ENCODE measurements around the gene DGUOK.
A peak's percentile ranks its signal among the peaks of the same experiment; 100 is the strongest.
"Not testable (repeated sequence)": the region's sequence is repeated elsewhere in the genome, so short reads cannot be mapped to it uniquely, and the experiment has no call there.

Gene DGUOK

DNA sequence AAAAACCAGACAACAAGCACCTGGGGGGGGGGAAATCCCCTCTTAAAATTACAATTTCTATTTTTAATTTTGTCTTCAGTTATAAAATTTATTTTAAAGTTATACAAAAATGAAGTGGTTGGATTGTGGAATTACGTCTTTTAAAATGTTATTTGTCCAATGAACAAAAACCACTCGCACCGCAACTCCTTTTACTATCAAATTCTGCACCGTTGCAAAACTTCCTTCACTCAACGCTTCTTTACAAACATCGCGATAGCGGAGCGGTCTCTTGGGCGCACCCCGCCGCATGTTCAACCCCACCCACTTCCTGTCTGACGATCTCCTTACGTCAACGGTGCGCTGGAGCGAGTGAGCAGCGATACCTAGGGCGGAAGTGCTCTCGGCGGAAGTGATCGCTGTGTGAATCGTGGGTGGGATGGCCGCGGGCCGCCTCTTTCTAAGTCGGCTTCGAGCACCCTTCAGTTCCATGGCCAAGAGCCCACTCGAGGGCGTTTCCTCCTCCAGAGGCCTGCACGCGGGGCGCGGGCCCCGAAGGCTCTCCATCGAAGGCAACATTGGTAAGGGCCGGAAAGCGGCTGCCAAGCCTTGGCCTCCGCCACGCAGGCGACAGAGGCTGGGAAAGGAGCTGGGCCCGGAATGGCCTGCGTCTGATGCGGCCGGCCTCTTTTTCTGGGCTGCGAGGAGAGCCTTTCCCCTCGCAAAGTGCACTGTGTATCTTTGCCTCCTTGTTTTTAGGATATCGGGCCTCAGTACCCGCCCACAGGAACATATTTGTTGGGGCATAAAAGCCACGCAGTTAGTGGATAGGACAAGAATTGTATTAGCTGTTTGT, at the start of gene DGUOK:
TSS of gene DGUOK (plus strand) at position 388 of the 835 bp plus-strand sequence. CDS start at position 419, 31 bp downstream.
- peak; percentile 99 for DNase-seq (ENCODE audit: low read depth)

DNA sequence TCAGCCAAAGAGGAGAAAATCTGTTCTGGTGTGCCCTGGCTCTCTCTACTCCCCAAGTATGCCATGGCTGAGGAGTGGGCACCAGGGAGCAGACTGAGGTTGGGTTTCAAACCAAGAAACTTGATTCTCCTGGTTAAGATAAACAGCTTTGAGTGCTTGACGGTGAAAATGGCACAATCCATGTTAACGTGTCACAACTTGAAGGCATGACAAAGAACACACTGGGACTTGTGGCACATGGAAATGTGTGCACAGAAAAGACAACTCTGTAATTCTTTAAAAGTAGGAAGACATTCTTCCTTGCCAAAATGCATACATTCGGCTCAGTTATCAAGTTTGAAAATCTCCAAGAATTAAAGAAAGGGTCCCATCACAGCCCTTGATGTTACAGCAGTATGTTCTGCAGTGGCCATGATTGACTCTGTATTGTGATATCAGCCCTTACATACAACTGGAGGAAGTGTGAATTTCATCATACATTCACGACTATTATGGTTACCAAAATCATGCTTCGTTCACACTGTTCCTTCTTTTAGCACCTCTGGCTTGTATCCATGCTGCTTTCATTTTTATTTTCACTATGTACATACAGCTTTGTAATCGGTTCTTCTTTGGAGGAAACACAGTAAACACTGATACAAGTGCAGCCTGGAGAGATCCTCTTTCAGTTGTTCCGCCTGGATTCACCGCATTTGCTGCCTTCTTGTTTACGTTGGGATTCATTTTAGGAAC, 49.4 kb upstream of the DGUOK start:
- peak; percentile 9 for DNase-seq (ENCODE audit: low read depth)

DNA sequence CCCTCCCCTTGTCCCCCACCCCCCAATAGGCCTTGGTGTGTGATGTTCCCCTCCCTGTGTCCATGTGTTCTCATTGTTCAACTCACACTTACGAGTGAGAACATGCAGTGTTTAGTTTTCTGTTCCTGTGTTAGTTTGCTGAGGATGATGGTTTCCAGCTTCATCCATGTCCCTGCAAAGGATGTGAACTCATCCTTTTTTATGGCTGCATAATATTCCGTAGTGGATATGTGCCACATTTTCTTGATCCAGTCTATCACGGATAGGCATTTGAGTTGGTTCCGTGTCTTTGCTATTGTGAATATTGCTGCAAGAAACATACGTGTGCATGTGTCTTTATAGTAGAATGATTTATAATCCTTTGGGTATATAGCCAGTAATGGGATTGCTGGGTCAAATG, 48.7 kb upstream of the DGUOK start:
- DNase-seq (ENCODE audit: low read depth): not testable (repeated sequence)

DNA sequence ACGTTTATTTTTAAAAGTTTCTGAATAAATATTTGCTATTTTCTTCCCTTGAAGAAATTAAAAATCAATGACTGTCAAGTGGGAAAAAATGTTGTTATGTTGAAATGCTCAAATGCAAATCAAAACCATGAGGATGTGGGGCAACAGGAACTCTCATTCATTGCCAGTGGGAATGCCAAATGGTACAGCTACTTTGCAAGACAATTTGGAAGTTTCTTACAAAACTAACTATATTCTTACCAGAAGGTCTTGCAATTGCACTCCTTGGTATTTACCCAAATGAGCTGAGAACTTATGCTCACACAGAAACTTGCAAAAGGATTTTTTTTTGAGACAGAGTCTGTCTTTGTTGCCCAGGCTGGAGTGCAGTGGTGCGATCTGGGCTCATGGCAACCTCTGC, 41.3 kb upstream of the DGUOK start:
- peak; percentile 92 for DNase-seq (ENCODE audit: low read depth)

DNA sequence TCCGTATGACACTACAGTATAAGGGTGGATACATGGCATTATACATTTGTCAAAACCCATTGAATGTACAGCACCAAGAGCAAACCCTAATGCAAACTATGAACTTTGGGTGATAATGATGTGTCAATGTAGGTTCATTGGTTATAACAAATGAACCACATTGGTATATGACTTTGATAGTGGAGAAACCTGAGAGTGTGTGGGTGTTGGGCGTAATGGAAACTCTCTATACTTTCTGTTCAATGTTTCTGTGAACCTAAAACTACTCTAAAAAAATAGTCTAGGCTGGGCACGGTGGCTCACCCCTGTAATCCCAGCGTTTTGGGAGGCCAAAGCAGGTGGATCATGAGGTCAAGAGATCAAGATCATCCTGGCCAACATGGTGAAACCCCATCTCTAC, 40.3 kb upstream of the DGUOK start:
- DNase-seq (ENCODE audit: low read depth): no peak

DNA sequence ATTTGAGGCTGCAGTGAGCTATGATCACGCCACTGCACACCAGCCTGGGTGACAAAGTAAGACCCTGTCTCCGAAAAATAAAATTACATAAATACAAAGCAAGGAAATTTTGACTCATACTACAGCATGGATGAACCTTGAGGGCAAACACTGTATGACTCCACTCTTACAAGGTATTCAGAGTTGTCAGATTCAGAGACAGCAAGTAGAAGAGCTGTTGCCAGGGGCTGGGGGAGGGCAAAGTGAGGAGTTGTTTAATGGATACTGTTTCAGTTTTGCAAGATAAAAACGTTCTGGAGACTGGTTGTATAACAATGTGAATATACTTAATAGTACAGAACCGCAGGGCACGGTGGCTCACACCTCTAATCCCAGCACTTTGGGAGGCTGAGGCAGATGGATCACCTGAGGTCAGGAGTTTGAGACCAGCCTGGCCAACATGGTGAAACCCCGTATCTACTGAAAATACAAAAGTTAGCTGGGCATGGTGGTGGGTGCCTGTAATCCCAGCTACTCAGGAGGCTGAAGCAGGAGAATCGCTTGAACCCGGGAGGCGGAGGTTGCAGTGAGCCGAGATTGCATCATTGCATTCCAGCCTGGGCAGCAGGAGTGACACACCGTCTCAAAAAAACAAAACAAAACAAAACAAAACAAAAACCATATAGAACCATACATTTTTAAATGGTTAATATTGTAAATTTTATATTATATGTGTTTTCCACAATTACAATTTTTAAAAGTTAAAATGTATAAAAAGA, 38.9 kb upstream of the DGUOK start:
- DNase-seq (ENCODE audit: low read depth): not testable (repeated sequence)

DNA sequence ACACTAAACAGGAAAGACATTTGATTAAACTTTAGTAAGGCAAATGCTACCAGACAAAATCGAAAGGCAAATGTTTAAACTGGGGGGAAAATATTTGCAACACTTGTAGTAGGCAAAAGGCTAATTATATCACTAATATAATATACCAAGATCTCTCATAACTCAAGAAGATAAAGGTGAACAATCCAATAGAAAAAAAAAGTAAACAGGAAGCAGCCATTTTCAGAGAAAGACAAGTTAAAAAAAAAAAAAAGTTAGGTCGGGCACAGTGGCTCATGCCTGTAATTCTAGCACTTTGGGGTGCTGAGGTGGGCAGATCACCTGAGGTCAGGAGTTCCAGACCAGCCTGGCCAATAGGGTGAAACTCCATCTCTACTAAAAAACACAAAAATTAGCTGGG, 38.3 kb upstream of the DGUOK start:
- DNase-seq (ENCODE audit: low read depth): no peak

DNA sequence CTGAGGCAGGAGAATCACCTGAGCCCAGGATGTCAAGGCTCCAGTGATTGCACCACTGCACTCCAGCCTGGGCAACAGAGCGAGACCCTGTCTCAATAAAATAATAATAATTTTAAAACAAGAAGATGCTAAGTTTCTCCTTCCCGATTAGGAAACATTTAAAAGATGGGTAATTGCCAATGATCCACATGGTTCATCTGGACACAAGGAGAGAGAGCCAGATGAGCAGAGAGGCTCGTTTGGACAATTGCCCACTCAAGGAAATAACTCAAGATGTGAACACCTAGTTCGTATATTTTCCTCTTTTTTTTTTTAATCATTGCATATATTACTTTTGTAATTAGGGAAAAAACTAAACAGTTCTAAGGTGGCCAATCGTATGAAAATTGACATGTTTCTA, 37.5 kb upstream of the DGUOK start:
- no peak for DNase-seq (ENCODE audit: low read depth)

DNA sequence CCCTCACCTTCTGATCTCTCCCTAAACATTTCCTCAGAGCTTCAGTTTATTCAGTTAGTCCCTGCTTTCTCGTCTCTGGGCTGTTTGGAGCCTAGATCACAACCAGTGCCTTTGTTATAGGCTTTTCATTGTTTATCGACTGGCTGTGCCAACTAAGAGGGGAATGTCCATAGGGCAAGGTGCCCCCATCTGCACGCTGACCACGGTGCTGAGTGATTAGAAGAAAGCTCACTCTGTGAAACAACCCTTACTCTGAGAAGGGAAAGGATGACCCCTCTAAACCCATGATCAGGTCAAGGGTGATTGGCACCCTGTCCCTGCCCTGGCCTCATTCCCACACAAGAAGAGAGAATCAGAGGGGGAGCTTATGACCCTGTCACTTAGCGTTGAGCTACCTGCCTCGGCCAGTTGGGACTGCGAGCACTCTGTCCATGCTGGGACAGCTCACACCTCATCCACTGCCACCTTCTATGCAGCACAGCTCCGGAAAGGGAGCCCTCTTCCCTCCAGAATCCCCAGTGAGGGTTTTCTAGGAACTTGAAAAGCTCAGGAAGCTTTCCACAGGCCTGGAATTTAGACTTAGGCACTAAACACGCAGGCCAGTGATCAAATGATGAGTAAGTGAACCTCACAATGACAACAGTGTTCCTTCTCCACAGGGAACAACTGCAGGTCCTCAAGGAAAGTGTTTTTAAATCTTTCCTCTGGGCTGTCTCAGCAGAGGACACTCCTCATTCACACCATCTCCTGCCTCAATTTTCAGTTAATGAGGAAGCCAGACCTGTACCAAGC, 36.2 kb upstream of the DGUOK start:
- DNase-seq (ENCODE audit: low read depth): no peak

DNA sequence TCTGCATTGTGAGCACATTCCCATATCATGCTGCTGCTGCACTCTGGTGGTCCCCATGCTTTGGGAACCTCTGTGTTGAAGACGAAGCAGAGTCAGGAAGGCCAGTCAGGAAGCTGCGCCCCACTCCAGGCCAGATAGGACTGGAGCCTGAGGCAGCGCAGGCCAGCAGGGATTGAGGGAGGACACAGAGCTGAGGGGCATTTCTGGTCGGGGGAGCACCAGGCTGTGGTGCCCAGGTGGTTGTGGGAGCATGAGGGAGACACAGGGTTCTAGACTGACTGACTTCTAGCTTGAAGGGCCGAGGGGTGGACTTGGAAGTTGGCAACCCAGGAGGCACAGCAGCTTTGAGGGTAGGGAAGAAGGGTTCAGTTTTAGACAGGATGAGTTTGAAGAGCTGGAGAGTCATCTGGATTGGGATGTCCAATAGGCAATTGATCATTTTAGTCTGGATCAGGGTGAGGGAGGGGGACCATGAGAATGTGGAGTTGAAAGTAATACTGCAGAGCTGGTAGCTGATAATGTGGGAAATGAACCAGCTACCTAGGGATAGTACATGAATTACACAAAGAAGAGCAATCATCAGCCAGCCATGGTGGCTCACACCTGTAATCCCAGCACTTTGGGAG, 35.3 kb upstream of the DGUOK start:
- DNase-seq (ENCODE audit: low read depth): no peak

DNA sequence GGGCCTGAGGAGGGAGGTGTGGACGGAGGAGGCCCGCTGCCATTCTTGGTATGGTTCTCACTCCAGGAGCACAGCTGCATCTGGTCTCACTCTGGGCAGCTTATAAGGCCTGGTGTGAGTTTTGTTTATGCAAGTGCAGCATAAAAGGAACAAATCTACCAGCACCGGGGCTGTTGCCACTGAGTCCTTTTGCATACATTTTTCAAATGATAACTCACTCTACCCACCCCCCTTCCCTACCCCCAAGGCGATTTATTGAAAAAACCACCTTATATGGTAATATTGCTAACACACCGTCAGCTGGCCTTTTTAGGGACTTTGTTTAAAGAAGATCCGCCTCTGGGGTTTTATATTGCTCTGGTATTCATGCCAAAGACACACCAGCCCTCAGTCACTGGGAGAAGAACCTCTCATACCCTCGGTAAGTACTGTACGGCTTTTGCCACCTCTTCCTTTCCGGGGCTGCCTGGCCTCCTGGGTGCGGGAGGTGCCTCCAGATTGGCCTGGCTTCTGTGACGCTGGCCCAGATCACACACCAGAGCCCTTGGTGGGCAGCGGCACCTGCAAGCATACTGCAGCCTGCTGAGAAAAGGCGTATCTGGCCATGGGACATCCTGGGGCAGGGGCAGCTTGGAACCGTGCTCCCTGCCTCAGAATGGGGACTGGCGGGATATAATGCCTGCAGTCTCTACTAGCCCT, 33.9 kb upstream of the DGUOK start, which contains the start of gene ACTG2:
TSS of gene ACTG2 (plus strand) at position 378 of the 699 bp plus-strand sequence. CDS start 8,304 bp downstream, outside the sequence.
- peak; percentile 15 for DNase-seq (ENCODE audit: low read depth)

DNA sequence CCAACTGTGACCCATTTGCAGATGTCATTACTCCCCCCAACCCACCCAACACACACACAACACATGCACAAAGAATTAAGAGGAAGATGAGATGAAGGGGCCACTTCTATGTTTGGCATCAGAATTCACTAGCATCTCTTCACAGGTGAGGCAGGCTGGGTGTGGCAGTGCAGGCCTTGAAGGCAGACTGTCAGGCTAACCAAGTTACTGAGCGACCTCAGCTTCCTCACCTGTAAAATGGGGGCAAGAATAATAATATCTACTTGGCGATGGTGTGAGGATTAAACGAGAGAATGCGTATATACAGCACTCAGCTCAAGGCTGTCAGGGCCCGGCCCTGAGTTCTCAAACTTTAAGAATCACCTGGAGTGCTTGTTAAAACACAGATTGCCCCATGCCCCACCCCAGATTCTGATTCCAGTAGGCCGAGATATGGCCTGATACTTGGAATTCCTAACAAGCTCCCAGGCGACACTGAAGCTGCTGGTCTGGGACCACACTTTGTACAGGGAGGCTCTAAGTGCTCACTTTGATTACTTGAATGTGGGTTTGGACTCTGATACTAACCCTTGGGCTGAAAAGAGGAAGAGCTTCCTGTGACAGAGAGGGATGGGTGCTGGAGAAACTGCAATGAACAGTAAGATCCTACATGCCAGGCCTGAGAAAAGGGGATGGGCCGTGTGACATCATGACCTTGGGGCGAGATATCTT, 32.8 kb upstream of the DGUOK start:
- DNase-seq (ENCODE audit: low read depth): no peak

DNA sequence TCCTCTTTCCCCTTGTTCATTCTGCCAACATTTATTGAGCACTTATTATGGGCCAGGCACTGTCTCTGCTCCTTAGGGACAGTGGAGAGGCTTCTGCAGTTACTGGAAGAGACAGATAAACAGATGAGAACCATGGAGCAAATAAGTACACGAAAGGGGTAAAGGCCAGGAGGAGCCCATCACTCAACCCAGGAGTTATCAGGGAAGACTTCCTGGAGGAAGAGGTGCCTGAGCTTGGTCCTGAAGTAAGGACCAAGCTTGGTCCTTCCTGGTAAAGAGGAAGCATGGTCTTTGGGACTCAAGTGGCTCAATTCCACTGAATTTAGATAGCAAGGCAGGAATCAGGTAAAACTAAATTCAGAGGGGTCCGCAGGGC, 32.2 kb upstream of the DGUOK start:
- no peak for DNase-seq (ENCODE audit: low read depth)

DNA sequence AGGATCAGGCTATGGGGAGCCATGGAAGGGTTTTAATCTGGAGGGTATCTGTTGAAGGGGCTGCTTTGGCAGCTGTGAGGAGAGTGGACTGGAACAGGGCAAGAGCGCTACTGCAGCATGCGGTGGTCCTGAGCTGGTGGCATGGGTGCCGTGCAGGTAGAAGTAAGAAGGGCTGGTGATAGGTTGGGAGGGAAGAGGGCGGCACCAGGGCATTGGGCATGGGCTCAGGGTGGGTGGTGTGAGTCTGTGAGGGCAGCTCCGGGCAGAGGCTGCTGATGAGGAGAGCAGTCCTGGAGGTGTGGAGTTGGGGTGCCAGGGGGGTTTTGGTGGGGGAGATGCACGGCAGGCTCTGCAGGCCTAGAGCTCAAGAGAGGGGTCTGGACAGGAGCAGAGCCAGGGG, 31.8 kb upstream of the DGUOK start:
- no peak for DNase-seq (ENCODE audit: low read depth)

DNA sequence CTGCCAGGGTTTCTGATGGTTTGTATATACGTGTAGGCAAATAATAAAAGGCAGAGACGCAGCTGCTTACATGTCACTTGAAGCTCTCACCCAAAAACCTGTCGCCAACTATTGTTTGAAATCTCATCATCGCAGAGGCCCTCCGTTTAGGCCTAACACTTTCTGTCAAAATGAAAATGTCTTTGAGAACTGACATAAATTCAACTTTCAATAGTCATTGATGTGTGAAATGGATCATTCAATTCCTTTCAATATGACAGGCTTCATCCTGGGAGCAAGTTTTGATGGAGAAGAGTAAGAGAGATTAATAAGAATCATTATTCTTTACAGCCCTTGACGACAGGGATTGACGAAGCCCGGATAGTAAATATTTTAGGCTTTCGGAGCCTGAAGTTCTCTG, 31.2 kb upstream of the DGUOK start:
- no peak for DNase-seq (ENCODE audit: low read depth)

DNA sequence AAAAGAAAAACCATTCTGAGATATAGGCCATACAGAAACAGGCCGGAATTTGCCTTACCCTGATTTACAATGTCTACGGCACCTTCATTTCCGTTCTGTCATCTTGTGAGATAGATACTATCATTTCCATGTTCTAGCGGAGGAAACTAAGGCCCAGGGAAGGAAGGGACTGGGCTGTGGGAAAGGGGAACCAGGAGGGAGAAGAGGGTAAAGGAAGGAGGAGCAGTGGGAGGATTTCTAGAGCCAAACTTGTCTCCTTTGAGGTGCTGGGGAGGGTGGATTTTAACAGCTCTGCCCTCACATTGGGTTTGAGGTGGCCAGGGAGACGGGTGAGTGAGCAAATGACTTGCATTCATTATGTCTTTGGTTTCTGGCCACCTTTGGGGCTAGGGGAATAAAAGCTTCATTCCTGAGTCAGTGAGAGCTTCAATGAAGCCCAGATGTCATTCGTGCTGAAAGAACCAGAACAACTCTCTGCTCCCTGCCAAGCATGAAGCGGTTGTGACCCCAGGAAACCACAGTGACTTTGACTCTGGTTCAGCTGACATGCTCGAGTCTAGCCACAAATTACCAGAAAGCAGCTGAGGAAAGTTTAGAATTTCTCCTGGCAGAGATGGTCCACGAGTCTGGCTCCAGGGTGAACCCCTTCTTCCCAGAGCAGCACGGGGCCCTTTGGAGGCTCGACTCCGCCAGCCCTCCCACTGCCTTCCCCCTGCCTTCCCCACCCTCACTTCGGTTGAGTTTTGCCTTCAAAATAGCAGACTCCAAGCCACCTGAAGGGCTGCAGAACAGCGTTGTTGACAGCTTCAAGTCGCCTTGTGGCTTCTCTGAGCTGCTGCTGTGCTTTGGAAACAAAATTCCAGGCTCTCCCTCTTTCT, 30.1 kb upstream of the DGUOK start:
- peak; percentile 89 for DNase-seq (ENCODE audit: low read depth)

DNA sequence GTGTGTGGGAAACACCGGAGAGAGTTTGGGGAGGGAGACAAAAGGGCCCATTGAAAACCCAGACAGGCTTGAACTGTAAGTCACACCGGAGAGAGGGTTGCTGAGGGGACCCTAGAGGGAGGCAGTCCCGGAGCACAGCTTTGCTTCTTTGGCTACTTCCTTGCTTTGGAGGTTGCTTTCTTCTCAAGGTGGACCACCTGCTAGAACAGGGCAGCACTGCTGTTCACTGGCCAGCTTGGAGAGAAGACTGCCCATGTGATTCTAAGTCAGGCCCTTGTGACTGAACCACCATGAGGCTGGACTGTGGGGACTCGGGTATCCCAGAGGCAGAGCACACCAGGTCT, 29.5 kb upstream of the DGUOK start:
- no peak for DNase-seq (ENCODE audit: low read depth)

DNA sequence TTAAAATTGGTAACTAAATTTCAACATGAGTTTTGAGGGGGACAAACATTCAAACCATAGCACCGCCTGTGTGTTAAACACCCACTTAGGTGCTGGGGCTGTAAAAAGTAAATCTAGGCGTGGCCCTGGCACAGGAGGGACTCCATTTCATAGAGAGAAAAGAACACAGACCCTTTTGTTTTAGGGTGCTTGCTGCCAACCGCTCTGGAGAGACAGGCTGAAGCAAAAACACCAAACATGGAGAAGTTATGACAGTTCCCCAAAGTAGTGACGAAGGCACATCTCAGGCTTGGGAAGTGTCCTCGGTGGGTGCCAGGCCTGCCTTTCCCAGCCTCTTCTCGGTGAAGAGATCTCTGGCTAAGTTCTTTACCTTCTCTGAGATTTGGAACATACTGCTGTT, 28.7 kb upstream of the DGUOK start:
- no peak for DNase-seq (ENCODE audit: low read depth)

DNA sequence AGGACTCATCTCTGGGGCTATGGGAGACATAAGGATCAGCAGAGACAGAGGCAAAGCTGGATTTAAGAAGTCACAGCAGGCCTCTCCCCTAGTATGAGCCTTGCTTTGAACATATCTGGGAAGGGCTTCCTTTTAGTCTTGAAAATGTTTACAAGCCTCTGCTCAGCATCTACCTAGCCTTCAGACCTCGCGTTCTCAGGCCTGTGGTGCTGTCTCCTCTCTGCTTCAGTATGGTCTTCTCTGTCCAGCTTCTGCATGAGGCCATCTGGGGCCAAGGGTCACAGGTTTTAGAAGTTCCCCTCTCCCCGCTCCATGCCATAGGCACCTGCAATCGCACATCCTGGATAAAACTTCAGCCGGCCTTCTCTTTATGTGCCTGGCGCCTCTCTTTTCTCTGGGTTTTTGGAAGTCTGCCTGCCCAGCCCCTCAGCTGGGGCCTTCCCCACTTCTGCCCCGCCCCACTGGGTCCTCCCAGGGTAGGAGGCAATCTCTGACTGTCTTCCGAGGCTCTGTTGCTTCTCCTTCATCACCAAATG, 26.8 kb upstream of the DGUOK start:
- DNase-seq (ENCODE audit: low read depth): no peak
